ENCODE results near the gene CSRNP3. TPM values are rescaled to one million over a fixed set of nuclear protein-coding genes. Genes with fewer than 3 reads are reported as not detected.
"Not testable (repeated sequence)": the region's sequence is repeated elsewhere in the genome, so short reads cannot be mapped to it uniquely, and the experiment has no call there.

Gene CSRNP3
- total RNA-seq, 1 experiment from 2014 or later: 2.7 TPM

- DNase-seq (ENCODE audit: low read depth): no peak
Observed at GRCh38 chr2:165633431-165633830, 163.9 kb downstream of the CSRNP3 start.

DNA sequence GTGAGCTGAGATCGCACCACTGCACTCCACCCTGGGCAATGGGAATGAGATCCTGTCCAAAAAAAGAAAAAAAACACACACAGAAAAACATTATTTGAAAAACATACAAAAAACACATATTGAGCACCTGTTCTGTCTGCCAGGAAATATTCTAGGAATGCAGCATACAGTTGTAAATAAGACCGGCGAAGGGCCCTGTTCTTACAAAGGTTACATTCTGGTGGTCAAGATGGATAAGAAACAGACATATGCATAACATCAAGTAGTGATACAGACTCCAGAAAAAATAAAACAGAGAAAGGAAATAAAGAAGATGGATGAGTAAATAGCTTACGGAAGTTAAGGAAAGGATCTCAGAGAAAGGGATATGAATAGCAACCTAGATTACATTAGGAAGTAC lies 164.8 kb downstream of the CSRNP3 start:
- no peak for DNase-seq (ENCODE audit: low read depth)

DNA sequence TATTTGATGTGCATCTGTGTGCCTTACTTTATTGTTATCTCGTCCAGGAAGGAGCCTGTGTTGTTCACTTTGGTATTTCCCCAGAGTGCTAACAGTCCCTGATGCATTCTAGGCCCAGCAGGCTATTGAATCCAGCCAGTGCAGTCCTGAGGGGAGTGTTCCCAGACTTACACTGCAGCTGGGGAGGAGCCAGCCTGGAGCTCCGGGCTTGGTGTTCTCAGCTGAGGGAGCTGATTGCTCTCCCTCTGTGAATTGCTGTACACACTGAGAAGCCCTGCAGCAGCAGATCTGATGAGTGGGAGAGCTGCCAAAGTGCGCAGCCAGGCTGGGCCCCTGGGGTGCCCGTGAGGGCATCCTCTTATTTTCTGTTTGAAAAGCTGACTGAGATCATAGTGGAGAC lies 165.4 kb downstream of the CSRNP3 start:
- DNase-seq (ENCODE audit: low read depth): no peak

DNA sequence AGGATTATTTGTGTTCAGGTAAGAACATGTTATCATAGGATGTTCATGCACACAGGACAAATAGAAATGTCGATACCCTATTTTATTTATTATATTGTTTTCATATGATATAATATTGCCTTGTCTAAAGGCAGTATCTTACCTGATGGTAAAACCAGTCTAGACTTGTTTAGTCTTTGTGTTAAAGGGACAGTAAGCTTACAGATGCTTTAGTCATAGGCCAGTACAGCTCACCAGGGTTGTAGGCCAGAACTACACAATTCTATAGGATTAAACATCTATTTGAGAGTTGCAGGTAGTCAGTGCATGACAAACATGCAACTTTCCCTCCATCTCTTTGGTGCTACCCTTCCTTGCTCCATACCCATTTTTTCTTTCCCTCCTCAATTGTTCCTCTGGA lies 166.0 kb downstream of the CSRNP3 start:
- no peak for DNase-seq (ENCODE audit: low read depth)

- DNase-seq (ENCODE audit: low read depth): no peak
Observed at GRCh38 chr2:165636959-165637358, 167.5 kb downstream of the CSRNP3 start.

- no peak for DNase-seq (ENCODE audit: low read depth)
Observed at GRCh38 chr2:165637396-165637795, 167.9 kb downstream of the CSRNP3 start.

GRCh38 chr2:165639504-165639903 lies 170.0 kb downstream of the CSRNP3 start:
- DNase-seq (ENCODE audit: low read depth): no peak

GRCh38 chr2:165640247-165640929 lies 170.9 kb downstream of the CSRNP3 start:
- DNase-seq (ENCODE audit: low read depth): no peak

DNA sequence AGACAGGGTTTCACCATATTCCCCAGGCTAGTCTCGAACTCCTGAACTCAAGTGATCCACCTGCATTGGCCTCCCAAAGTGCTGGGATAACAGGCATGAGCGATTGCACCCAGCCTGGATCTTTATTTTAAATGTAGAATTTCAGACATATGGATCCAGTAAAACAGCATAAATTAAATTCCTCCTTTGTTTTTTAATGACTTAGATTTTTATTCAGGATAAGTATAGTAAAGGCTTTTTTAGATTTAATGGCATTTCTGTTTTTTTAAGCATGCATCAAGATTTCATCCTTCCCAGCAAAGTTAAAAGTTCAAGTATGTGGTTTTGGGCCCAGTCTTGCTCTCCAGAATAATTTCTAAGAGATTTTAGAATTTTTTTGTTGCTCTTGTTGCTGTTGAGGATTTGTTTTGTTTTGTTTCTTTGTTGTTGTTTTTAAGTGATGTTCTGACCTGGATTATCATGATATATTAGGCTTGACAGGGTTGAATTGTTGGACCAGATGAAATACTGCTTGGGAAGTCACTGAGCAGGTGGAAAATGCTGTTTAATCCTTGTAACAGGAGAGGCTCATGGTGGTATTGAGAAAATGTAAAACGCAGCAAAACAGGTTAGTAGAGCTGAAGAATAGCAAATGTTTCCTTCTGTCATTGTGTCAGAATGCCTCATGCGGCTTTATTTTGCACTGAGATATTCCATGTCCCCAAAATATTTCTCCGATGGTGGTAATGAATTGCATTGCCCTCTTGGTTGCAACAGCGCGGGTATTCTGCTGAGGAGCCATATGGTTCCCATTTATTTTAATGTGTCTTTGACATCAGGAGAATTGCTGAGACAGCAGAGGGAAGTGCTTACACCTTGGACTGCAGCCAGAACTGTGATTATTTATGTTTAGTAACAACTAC lies 176.7 kb downstream of the CSRNP3 start:
- DNase-seq (ENCODE audit: low read depth): no peak

DNA sequence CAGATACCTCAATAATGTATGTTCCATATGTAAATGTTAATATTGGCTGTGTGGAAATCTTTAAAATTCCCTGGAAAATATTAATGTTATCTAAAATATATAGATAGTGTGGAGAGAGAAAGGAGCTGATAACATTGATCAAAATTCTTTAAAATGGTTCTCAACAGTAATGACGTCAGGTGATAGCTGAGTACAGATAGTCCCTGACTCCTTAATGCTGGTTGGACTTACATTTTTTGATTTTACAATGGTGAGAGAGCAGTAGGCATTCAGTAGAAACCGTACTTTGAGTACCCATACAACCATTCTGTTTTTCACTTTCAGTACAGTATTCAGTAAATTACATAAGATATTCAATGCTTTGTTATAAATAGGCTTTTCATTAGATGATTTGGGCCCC lies 177.9 kb downstream of the CSRNP3 start:
- no peak for DNase-seq (ENCODE audit: low read depth)

GRCh38 chr2:165648801-165649200 lies 179.3 kb downstream of the CSRNP3 start:
- DNase-seq (ENCODE audit: low read depth): no peak

GRCh38 chr2:165651233-165651632 lies 181.7 kb downstream of the CSRNP3 start:
- no peak for DNase-seq (ENCODE audit: low read depth)

- DNase-seq (ENCODE audit: low read depth): no peak
Observed at GRCh38 chr2:165655661-165656060, 186.2 kb downstream of the CSRNP3 start.

DNA sequence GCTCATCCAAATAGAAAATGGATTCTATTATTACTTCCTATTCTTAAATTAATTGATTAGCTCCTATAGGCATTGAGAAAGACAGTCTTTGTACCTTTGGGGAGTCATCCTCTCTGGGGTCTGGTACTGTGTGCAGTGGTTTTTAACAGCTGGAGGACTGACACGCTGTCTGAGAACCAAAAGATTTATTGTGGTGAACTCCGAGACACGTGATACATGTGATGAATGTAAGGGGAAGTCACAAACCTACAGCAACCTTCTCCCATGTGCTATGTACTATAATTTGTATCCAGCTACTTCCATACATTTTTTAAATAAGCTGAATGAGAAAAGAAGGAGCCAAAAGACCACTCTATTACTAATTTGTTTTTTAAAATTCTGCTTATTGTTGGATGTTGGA lies 190.9 kb downstream of the CSRNP3 start:
- no peak for DNase-seq (ENCODE audit: low read depth)

DNA sequence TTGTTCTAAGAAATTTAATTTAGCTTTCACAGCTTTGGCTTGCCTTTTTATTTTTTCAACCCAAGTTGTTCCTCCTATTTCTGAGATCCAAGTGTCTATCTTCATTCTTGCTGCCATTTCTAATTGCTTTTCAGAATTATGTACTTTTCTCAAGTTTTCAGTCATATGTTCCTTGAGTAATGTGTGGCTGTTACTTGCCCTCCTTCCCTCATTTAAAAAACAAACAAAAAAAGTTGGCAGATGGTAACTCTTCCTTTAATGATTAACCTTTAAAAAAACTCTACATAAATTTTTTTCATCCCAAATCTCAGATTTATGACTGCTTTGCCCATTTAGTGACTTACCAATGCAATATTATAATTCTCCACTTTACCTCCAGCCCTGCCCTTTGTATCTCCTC lies 193.2 kb downstream of the CSRNP3 start:
- DNase-seq (ENCODE audit: low read depth): no peak

- DNase-seq (ENCODE audit: low read depth): no peak
Observed at GRCh38 chr2:165665614-165666013, 196.1 kb downstream of the CSRNP3 start.

- DNase-seq (ENCODE audit: low read depth): not testable (repeated sequence)
Observed at GRCh38 chr2:165666073-165666472, 196.6 kb downstream of the CSRNP3 start.

DNA sequence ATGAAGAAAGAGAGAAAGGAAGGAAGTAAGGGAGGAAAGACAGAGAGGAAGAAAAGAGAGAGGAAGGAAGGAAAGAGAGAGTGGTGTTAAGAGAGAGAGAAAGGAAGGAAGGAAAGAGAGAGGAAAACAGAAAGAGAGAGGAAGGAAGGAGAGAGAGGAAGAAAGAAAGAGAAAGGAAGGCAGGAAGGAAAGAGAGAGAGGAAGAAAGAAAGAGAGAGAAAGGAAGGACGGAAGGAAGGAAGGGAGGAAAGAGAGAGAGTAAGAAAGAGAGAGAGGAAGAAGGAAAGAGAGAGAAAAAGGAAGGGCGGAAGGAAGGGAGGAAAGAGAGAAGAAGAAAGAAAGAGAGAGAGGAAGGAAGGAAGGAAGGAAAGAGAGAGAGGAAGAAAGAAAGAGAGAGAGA lies 197.1 kb downstream of the CSRNP3 start:
- DNase-seq (ENCODE audit: low read depth): no peak

DNA sequence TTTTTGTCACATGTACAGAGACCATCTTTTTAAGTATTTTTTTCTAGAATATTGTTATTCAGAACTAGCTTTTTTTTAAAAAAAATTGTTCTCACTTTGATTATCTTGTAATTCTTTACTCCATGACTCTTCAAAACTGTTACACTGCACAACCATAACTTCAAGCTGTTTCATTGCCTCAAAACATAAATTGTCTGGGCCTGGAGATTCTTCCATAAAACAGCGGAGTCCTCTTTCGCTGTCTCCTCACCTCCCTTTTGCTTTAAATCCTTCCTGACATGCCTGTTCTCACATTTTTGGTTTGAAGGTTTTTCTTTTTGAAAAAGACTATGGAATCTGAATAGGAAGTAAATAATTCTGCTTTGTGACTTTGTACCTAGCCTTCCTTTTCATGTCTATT lies 197.9 kb downstream of the CSRNP3 start:
- no peak for DNase-seq (ENCODE audit: low read depth)

GRCh38 chr2:165674780-165675179 lies 205.3 kb downstream of the CSRNP3 start:
- DNase-seq (ENCODE audit: low read depth): no peak

GRCh38 chr2:165675551-165675968 lies 206.1 kb downstream of the CSRNP3 start:
- DNase-seq (ENCODE audit: low read depth): no peak

DNA sequence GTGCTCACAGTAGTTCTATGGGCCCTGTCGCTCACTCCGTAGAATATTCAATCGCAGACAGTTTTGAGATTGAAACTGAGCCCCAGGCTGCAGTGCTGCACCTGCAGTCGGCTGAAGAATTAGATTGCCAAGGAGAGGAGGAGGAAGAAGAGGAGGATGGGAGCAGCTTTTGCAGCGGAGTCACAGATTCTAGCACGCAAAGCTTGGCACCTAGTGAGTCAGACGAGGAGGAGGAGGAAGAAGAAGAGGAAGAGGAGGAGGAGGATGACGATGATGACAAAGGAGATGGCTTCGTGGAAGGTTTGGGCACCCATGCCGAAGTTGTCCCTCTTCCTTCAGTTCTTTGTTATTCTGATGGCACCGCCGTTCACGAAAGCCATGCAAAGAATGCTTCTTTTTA lies 209.4 kb downstream of the CSRNP3 start:
- no peak for DNase-seq (ENCODE audit: low read depth)

GRCh38 chr2:165679621-165680020 lies 210.1 kb downstream of the CSRNP3 start:
- DNase-seq (ENCODE audit: low read depth): no peak
